Pancreas (tissue), 10 donors: ENCODE results near the gene EPC2. TPM values are rescaled to one million over a fixed set of nuclear protein-coding genes. Genes with fewer than 3 reads are reported as not detected.

Source experiments
- ATAC-seq, 4 donors: fragments of 200-7000 bp; cut with Tn5 transposase; one replicate each; pipeline versions ENCODE4 v1.8.0 to v1.9.1; 2020; ENCODE audit warnings: mild to moderate bottlenecking in 4 of 4, moderate library complexity in 4 of 4
- DNase-seq, 6 donors: peaks; one replicate each; pipeline ENCODE4 v3.0.0-alpha.2; 2020
- FAIRE-seq: peaks from 2 replicates; lab custom pipeline; 2012; peaks lifted over from hg19 to GRCh38; lab: Jason Lieb, UNC
- H3K27ac ChIP-seq, 4 donors: fragments of 200-600 bp; sonication (generic); 1 replicate in 3 of 4; 2 replicates in 1 of 4; pipeline versions ENCODE4 v1.5.0 to v1.8.0; 2020
- H3K27me3 ChIP-seq, 4 donors: fragments of 200-600 bp; one replicate each; pipeline ENCODE4 v1.8.0; 2021
- H3K36me3 ChIP-seq, 3 donors: fragments of 200-600 bp; sonication (generic) in 1 of 3; one replicate each; pipeline versions ENCODE4 v1.5.0 to v1.8.0; 2020 to 2021
- H3K4me1 ChIP-seq, 3 donors: fragments of 200-600 bp; one replicate each; pipeline ENCODE4 v1.8.0; 2021
- H3K4me3 ChIP-seq, 4 donors: fragments of 200-600 bp; sonication (generic) in 2 of 4; one replicate each; pipeline versions ENCODE4 v1.5.0 to v1.8.0; 2020 to 2021
- H3K9me3 ChIP-seq, 4 donors: fragments of 200-600 bp; one replicate each; pipeline ENCODE4 v1.8.0; 2021
- CTCF ChIP-seq, 4 donors: fragments of 200-600 bp; sonication (generic) in 3 of 4; IDR thresholded peaks; one replicate each; pipeline versions ENCODE4 v1.5.0 to v1.8.0; 2021; ENCODE audit warnings: antibody characterized with exemption in 4 of 4
- WGBS, 2 donors: extraction: QIAGEN DNeasy Blood & Tissue Kit; methylation state at CpG; one replicate each; pipeline ENCODE4 v1.1.7; 2013; 5-methylcytosine and 5-hydroxymethylcytosine counted together
- intact Hi-C, 3 donors: fragments of 100-400 bp; cut with DNase I; formaldehyde crosslinking; loops; one replicate each; pipeline versions ENCODE4 v1.11.1 to v1.14.2; 2022
- polyA plus RNA-seq, 2 donors: library from polyadenylated mRNA; stranded (reverse); fragments of 200-250 nt; gene quantifications; one replicate each; pipeline ENCODE4 v1.2.3, GENCODE V29; 2013
- total RNA-seq, 6 donors: library from RNA; stranded (reverse); fragmentation: NEBNext Ultra II Directional in 4 of 6; extraction: Animal tissue kit (Norgen Biotek cat#: 25700) in 4 of 6; gene quantifications; one replicate each; pipeline versions ENCODE4 v1.2.1 to v1.2.4, GENCODE V29; 2021 to 2023
- donor health status: healthy with polysubstance abuse.
- donor health status: DM: no; HTN: no; CAD: no; lungs with moderate emphysema.
- donor health status: DM: no; HTN: no; CAD: no.
- donor health status: control.
- donor health status: control.
- donor health status: Bipolar disorder and iron deficiency.
- donor health status: DM: yes; HTN: yes; CAD: no.
- donor health status: DM: no; HTN: no; CAD: no.
- donor health status: DM: no; HTN: no; CAD: no.
- donor health status: DM: yes; HTN: yes; CAD: no.

The EPC2 gene
- total and polyA plus RNA-seq, 8 donors: 3.1 to 17.7 (median 12.8) TPM

GRCh38 chr2:148730085-148730484 lies 85.5 kb downstream of the EPC2 start:
- Histone ChIP-seq H3K27me3 (no peaks in the 10 kb centered on the region), H3K4me1 (peaks cover 0 to 1% (median 0%) of the 10 kb centered on the region in 3 donors), H3K36me3 (no peaks in the 10 kb centered on the region), H3K27ac (no peak overlapping the region), H3K4me3 (no peak overlapping the region), H3K9me3 (no peaks in the 10 kb centered on the region)
- intact Hi-C loops: no loop called here
- FAIRE-seq: no peak
- DNase-seq: no peak
- ATAC-seq: no peak
- TF ChIP-seq CTCF (IDR thresholded peaks at IDR 0.05): no peak

GRCh38 chr2:148737742-148738141 lies 93.2 kb downstream of the EPC2 start:
- H3K4me3 ChIP-seq: no peak overlapping the region
- no peaks in the 10 kb centered on the region for H3K36me3 ChIP-seq
- FAIRE-seq (no peak), DNase-seq (no peak), ATAC-seq (no peak)
- WGBS, 2 donors: 97 to 98% methylated on average over 5 of the region's 5 CpGs
- intact Hi-C loops: no loop called here
- H3K27ac ChIP-seq: no peak overlapping the region
- H3K4me1 ChIP-seq: peaks cover 0 to 9% (median 0%) of the 10 kb centered on the region in 3 donors
- H3K9me3 ChIP-seq: no peaks in the 10 kb centered on the region
- H3K27me3 ChIP-seq: no peaks in the 10 kb centered on the region
- no peak for TF ChIP-seq CTCF (IDR thresholded peaks at IDR 0.05)

- FAIRE-seq: no peak
These were observed 95.0 kb downstream of the EPC2 start for GRCh38 chr2:148739454-148740105.

GRCh38 chr2:148742373-148742772 lies 97.8 kb downstream of the EPC2 start:
- Histone ChIP-seq H3K4me3 (no peak overlapping the region), H3K9me3 (no peaks in the 10 kb centered on the region), H3K27me3 (no peaks in the 10 kb centered on the region), H3K27ac (no peak overlapping the region), H3K36me3 (no peaks in the 10 kb centered on the region), H3K4me1 (peaks cover 0 to 7% (median 3%) of the 10 kb centered on the region in 3 donors)
- no peak for FAIRE-seq
- 96% methylated on average over 4 of the region's 4 CpGs for WGBS, 2 donors
- no peak for ATAC-seq
- DNase-seq: no peak
- TF ChIP-seq CTCF (IDR thresholded peaks at IDR 0.05): no peak
- intact Hi-C loops: no loop called here

More at GRCh38 chr2:148739454-148740105, 95.0 kb downstream of the EPC2 start:
- WGBS, 2 donors: 76 to 77% methylated on average over 2 of the region's 2 CpGs
- Histone ChIP-seq H3K36me3 (no peaks in the 10 kb centered on the region), H3K4me3 (no peak overlapping the region), H3K4me1 (peaks cover 0 to 9% (median 0%) of the 10 kb centered on the region in 3 donors), H3K27ac (no peak overlapping the region), H3K27me3 (no peaks in the 10 kb centered on the region), H3K9me3 (no peaks in the 10 kb centered on the region)
- ATAC-seq: no peak
- DNase-seq: no peak
- TF ChIP-seq CTCF (IDR thresholded peaks at IDR 0.05): no peak
- intact Hi-C loops: no loop called here

GRCh38 chr2:148745151-148745851 lies 100.8 kb downstream of the EPC2 start:
- no peaks in the 10 kb centered on the region for H3K9me3 ChIP-seq
- no peak for TF ChIP-seq CTCF (IDR thresholded peaks at IDR 0.05)
- no peak for FAIRE-seq
- H3K4me3 ChIP-seq: no peak overlapping the region
- whole genome bisulfite sequencing, 2 donors: 92 to 93% methylated on average over 3 of the region's 3 CpGs
- H3K27me3 ChIP-seq: no peaks in the 10 kb centered on the region
- H3K36me3 ChIP-seq: no peaks in the 10 kb centered on the region
- intact Hi-C loops: no loop called here
- H3K27ac ChIP-seq: no peak overlapping the region
- DNase-seq: no peak
- peaks cover 0 to 7% (median 0%) of the 10 kb centered on the region in 3 donors for H3K4me1 ChIP-seq
- no peak for ATAC-seq
